GM12801 (cell line): ENCODE results near the gene PRDX5.

Source experiments
- TF ChIP-seq, protein P1 (sequence below): IDR thresholded peaks from one replicate; pipeline ENCODE4 v1.5.1; 2011; ENCODE audit warnings: control low read depth; ENCODE audit not compliant: insufficient read length; ENCODE audit errors: extremely low read depth

PRDX5 gene

DNA sequence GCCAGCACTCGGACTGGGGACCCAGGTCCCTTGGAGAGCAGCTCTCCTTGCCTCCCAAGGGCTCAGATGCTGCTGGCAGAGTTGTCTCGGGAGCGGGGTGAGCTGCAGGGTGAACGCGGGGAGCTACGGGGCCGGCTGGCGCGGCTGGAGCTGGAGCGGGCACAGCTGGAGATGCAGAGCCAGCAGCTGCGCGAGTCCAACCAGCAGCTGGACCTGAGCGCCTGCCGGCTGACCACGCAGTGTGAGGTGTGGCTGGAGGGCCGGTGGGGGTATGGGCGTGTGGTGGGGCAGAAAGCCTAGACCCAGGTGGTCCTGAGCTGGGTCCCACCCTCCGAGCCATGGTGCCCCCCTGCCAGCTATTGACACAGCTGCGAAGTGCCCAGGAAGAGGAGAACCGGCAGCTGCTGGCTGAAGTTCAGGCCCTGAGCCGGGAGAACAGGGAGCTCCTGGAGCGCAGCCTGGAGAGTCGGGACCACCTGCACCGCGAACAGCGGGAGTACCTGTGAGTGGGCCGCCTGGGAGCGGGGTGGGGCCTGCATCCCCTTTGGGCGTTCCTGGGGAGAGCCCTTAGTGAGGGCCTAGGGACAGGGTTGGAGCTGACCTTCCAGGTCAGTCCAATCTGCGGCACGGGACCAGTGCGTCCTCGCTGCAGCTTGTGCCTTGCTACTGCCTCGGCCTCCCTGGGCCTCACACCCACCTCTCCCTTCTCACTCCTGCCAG, 35.2 kb downstream of the PRDX5 start:
- TF ChIP-seq, protein P1, sequence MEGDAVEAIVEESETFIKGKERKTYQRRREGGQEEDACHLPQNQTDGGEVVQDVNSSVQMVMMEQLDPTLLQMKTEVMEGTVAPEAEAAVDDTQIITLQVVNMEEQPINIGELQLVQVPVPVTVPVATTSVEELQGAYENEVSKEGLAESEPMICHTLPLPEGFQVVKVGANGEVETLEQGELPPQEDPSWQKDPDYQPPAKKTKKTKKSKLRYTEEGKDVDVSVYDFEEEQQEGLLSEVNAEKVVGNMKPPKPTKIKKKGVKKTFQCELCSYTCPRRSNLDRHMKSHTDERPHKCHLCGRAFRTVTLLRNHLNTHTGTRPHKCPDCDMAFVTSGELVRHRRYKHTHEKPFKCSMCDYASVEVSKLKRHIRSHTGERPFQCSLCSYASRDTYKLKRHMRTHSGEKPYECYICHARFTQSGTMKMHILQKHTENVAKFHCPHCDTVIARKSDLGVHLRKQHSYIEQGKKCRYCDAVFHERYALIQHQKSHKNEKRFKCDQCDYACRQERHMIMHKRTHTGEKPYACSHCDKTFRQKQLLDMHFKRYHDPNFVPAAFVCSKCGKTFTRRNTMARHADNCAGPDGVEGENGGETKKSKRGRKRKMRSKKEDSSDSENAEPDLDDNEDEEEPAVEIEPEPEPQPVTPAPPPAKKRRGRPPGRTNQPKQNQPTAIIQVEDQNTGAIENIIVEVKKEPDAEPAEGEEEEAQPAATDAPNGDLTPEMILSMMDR: no peak

DNA sequence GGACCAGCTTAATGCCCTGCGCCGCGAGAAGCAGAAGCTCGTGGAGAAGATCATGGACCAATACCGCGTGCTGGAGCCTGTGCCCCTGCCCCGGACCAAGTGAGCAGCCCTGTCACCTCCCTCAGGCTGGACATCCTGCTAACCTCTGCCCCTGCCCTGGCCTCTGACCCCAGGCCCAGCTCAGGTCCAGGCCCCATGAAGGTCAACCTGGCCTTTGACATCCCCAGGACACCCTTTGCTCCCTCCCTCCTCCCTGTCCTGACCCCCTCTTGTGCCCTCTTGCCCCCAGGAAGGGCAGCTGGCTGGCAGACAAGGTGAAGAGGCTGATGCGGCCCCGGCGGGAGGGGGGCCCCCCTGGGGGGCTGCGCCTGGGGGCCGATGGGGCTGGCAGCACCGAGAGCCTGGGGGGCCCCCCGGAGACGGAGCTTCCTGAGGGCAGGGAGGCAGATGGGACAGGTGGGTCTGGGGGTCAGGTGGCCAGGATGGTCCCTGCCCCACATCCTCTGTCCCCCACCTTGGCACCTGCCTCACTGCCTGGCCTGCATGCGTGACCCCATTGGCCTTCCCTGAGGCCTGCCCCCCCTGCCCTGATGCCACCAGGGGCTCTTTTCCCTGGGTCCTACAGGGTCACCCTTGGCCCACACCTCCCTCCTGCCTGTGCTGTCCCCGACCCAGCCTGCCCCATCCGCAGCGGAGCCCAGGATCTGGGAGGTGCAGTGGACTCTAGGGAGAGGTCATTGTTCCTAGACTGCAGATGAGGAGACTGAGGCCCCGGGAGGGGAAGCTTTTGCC, 36.0 kb downstream of the PRDX5 start:
- TF ChIP-seq, protein P1: no peak

DNA sequence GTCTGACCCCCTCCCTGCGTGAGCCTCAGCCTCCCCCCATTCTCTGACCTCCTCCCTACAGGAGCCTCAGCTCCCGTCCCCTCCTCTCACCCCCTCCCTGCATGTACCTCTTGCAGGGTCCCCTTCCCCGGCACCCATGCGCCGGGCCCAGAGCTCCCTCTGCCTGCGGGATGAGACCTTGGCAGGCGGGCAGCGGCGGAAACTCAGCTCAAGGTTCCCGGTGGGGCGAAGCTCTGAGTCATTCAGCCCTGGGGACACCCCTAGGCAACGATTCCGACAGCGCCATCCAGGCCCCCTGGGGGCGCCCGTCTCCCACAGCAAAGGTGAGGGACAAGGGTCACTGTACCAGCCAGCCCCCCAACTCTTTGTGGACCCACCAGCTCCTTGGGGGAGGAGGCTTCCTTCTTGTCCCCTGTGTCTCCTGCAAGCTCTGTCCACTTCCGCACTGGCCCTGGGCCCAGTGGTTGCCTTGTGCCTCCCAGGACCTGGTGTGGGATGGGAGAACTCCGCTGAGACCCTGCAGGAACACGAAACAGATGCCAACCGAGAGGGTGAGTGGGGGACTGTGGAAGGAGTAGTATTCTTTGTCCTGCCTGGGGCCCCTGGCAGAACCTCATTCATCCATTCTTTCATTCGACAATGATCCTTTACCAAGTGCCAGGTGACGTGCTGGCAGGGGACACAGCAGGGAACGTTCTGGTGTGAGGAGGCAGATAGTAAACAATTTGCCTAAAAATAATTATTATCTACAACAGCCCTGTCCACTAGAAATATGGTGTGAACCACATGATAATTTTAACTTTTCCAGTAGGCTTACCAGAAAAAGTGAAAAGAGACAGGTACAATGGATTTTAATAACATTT, 37.4 kb downstream of the PRDX5 start:
- TF ChIP-seq, protein P1: no peak

DNA sequence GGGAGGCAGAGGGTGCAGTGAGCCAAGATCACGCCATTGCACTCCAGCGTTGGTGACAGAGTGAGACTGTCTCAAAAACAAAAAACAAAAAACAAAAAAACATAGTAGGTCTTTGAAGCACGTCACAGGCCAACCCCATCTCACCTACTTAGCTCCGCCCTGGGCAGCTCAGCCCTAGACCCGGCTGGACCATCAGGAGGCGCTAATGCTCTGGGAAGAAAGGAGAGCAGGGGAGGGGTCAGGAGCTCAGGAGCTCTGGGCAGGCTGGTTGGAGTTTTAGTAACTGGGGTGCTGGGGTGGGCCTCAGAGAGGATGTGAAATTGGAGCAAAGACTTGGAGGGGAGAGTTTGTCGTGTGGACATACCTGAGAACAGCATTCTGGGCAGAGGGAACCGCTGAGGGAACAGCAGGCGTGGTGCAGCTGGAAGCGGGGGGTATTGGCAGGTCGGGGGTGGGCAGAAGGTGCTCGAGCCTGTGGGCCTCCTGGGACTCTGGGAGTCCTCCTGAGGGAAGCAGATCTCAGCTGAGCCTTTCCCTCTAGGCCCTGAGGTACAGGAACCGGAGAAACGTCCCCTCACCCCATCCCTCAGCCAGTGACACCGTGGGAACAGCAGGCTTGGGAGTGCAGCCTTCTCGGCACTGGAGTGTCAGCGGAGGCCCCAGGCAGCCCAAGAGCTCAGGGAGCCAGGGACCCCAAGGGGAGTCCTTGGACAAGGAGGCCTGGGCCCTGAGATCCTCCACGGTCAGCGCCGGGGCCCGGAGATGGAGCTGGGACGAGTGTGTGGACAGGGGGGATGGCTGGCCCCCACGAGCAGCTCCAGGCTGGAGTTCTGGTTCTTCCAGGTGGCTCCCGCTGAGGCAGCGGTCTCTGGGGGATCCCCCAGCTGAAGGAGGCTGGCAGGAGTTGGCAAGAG, 38.8 kb downstream of the PRDX5 start:
- TF ChIP-seq, protein P1: no peak

DNA sequence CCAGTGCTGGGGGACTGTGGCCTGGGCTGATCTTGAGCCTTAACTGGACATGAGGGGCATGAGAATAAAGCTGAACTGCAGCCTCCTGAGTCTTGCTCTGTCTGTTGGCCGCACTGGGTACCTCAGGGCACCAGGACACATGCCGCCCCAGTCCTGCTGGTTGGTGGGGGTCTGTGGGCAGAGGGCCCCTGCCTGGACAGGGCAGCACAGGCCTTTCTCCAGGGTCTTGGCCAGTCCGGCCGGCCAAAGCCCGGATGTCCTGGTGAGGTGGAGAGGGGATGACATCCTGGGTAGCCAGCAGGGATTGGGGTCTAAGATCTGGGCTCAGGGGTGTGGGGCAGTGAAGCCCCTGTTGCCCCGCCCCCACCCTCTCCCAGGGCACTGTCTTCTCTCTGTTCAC, 39.5 kb downstream of the PRDX5 start:
- TF ChIP-seq, protein P1: no peak

DNA sequence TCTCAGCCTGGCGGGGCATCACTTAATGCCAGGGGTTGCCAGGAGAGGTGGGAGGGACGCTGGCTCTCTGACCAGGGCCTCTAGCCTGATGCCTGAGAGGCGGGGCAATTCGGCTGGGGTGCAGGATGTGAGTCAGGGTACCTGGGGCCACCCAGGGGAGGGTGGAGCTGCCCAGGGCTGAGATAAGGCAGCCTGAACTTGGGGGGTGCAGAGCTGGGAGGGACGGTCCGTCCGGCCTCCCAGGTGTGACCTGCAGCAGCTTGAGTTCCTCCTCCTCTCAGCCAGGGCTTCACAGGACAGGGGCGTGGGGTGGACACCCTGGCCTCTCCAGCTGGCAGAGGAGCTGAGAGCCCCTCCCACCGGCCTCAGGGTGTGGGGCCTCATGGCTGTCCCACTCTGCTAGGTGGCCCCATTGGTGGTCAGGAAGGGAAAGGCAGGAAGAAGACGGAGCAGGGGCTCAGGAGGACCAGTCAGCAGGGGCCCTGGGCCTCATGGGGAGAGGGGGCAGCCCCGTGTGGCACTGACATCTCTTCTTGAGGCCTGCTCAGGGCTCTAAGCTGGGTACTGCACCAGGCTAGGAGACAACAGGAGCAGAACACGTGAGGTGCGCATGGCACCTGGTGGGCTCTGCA, 40.1 kb downstream of the PRDX5 start:
- TF ChIP-seq, protein P1: no peak
